Islet precursor cell (in vitro differentiated cells): ENCODE data around the gene NCOA3.

ENCODE experiments used
- DNase-seq: peaks from one replicate; pipeline ENCODE4 v3.0.0-alpha.2; 2018

Gene NCOA3

DNA sequence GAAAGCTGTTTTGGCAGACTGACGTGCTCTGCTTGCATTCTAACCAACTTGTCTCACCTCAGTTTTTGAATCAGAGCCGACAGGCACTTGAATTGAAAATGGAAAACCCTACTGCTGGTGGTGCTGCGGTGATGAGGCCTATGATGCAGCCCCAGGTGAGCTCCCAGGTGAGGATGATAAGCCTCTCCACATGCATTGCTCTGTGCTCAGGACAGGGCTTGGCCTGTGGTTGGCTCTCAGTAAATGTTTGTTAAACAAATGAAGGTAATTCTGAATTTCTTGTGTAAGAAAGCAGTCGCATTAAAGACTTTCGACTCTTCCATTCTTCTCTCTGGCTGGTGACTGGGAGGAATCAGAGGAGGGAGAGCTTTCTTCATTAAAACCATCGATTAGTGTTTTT, 147.3 kb downstream of the NCOA3 start:
- no peak for DNase-seq

DNA sequence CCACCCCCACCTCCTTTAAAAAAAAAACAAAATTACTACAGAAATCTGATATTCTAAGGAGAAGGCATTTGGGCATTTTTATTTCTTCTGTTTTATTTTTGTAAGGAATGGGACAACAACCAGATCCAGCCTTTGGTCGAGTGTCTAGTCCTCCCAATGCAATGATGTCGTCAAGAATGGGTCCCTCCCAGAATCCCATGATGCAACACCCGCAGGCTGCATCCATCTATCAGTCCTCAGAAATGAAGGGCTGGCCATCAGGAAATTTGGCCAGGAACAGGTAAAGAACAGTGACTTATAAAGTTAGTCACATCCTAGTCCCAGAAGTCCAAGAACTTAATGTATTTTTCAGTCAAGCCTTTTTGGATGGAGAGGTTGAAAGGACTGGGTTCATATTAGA, 150.6 kb downstream of the NCOA3 start:
- no peak for DNase-seq

DNA sequence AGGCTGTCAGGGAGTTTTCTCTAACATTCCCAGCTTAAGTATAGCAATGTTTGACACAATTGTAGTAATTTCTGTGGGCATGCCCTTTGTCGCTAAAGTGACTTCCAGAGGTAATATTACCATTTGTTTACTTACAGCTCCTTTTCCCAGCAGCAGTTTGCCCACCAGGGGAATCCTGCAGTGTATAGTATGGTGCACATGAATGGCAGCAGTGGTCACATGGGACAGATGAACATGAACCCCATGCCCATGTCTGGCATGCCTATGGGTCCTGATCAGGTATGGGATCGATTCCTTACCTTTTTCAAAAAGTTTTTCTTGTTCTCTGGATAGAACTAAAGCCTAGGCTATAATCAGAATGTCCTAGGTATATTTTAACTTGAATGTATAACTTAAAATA, 151.1 kb downstream of the NCOA3 start:
- no peak for DNase-seq

DNA sequence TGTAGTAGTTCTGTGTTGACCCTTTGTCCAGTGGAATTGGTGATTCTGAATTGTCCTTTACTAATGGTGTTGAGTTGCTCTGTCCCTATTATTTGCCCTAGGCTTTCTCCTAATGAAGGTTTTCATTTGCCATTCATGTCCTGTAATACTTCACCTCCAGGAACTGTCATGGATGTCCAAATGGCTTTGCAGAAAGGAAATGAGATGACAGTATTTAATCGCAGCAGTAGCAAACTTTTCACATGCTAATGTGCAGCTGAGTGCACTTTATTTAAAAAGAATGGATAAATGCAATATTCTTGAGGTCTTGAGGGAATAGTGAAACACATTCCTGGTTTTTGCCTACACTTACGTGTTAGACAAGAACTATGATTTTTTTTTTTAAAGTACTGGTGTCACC, 152.2 kb downstream of the NCOA3 start:
- DNase-seq: no peak

DNA sequence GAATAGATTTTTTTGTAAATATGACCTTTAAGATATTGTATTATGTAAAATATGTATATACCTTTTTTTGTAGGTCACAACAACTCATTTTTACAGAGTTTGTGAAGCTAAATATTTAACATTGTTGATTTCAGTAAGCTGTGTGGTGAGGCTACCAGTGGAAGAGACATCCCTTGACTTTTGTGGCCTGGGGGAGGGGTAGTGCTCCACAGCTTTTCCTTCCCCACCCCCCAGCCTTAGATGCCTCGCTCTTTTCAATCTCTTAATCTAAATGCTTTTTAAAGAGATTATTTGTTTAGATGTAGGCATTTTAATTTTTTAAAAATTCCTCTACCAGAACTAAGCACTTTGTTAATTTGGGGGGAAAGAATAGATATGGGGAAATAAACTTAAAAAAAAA, 152.7 kb downstream of the NCOA3 start:
- DNase-seq: no peak

DNA sequence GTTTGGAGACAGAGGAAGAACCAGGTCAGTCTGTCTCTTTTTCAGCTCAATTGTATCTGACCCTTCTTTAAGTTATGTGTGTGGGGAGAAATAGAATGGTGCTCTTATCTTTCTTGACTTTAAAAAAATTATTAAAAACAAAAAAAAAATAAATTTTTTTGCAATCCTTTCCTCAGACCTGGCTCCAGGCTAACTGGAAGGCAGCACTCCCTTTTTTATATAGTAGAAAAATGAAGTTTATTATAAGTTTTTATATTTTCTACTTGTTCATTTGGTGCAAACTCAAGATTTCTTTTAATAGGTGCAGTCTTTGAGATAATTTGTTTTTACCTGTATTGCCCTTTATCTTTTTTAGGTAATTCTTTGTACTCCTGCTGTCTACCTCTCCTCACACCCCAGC, 153.9 kb downstream of the NCOA3 start:
- no peak for DNase-seq

DNA sequence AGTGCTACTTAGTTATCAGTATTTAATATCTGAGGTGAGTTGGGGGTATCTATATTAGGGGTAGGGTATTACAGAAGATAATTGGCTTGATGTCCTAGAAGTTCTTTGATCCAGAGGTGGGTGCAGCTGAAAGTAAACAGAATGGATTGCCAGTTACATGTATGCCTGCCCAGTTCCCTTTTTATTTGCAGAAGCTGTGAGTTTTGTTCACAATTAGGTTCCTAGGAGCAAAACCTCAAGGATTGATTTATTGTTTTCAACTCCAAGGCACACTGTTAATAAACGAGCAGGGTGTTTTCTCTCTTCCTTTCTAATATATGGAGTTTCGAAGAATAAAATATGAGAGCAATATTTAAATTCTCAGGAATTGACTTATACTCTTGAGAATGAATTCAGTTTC, 154.6 kb downstream of the NCOA3 start:
- no peak for DNase-seq

DNA sequence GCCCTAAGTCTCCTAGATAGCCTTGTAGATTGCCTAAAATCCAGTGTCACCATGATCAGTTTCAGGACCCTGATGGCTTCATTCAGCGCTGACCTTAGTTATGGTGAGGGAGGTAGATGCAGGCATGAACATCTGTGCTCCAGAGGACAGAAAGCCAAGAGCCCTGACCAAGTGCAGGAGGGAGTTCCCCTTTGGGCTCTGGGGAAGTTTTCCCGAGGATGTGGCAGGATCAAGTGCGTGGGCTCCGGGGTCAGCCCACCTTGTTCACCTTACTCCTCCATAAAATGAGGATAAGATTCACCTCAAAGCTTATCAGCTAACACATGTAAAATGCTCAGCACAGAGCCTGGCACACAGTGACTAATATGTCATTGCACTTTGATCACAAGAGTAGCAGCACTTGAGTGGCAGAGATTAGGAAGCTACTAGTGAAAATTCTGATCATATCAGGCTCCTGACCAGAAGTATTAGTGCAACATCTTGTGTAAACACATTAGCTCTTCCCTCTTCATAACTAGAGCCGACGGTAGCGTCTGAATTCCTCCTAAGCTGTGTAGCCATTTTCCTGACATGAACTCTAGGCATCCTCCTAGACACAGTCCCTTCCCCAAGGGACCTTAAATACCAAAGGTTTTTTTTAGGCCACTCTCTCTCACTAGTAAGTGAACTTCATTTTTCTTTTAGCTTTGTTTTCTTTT, 158.4 kb downstream of the NCOA3 start:
- no peak for DNase-seq

DNA sequence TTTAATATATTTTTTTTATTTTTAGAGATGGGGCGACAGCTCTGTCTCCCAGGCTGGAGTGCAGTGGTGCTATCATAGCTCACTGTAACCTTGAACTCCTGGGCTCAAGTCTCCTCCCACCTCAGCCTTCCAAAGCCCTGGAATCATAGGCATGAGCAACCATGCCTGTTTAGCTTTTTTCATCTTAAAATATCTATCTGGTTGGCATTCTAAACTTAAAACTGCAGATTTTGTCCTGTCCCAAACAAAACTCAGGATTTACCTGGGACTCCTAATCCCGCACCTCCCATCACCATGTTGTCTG, 158.9 kb downstream of the NCOA3 start:
- no peak for DNase-seq

DNA sequence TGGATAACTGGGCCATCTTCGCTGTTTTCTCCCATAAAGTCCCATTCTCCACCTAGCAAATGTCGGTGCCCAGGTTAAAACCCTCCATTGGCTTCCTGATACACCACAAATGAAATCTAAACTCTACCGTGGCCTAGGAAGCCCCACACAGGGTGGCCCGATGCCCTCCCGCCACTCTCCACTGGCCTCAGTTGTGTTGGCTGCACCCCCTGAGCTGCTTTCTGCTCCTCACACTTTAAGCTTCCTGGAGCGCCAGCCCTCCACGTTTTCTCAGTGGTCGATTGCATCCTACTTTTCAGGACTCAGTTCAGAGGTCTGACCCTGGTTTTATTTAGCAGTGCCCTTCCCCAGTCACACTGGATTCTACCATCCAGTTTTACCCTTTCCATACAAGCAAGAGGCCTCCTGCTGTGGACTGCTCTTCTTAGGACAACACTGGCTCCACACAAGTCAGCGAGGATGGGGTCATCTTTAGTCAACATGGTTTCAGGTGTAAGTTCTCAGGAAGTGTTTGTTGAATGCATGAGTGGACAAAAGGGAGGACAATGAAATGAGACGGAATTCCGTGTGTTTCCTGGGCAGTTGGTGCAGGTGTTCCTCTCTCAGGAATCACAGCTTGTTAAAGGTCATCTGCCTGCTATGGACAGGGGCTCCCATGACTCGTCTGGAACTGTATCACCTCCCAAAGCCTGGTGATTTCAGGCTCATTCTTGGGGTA, 159.5 kb downstream of the NCOA3 start:
- DNase-seq: no peak

DNA sequence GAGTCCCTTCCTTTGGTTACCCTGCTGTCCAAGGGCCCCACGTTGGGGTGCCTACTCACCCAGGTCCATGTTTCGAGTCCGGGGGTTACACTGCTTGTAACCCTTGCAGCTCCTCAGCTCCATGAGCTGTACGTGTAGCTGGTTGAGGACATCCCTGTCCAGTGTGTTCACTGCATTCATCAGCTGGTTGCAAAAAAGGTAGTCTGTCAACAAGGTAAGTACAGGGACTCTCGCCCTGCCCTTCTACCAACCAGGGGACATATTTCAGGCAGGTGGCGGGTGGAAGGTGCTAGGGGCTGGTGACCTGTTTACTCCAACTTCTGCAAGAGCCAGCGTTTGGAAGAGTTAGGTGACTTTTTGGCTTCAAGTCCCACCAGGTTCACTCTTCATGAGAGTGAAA, 160.0 kb downstream of the NCOA3 start:
- DNase-seq: no peak

DNA sequence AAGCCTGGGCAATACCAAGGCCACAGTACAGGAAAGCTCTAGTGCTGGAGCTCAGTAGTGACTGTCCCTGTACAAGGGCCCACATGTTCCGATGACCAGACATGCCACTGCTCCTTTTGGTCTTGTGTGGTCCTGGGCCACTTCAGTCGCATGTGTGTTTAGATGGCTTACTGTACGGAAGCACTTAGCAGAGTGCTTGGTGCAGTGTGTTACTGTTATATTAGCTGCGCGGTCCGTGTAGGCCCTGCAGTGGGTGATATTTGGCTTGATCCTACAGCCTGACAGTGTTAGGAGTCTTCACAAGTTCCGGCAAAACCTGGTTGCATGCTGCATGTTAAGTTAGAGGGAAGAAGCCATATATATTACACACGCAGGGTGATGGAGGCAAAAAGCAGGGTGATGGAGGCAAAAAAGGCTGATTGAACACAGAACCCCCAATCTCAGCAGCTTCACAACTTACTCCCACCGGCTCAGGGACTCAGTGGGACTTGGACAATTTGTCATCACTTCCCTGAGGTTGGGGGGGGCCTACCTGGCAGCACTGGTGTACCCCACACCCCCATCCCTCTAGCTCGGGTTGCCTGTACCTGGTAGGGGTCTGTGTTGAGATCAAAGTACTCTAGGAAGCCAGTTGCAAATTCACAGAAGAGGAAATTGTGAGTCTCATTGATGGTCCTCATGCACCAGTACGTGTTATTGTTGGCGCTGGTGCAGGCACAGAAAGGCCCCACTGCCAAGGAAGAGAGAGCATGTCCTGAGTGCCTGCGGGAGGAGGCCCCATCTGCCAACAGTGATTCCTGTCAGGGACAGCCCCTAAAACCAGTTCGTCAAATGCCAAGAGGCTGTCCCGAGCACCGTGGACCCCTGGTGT, 161.0 kb downstream of the NCOA3 start:
- no peak for DNase-seq

DNA sequence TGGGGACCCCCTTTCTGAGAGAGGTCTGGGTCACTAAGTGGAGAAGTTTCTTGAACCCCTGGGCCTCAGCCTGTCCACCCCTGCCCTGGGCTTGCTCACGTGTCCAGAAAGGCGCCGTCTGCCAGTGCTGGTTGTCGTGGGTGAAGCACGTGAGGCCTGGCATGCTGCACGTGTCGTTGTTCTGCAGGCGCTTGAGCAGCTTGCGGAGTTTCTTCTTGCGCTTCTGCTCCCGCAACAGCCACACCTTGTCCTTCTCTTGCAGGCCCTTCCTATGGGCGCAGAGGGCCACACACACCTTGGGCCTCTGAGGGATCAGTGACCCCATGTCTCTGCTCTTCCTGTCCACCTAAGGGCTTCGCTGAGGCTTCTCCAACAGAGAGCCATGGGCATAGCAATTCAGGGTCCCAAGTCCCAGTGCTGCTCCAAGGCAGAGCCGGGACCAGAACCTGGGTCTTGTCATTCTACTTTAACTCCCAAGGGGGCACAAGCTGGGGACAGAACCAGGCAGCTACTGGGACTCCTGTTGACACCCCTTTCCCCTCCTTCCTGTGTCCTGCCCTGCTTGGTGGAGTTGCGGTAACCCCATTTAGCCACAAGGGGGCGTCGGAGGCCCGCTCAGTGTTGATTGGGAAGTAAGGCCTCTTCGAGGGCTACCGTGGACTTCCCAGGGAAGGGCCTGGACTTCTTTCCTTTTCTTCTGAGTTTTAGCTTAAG, 161.8 kb downstream of the NCOA3 start:
- DNase-seq: peak; percentile 95

DNA sequence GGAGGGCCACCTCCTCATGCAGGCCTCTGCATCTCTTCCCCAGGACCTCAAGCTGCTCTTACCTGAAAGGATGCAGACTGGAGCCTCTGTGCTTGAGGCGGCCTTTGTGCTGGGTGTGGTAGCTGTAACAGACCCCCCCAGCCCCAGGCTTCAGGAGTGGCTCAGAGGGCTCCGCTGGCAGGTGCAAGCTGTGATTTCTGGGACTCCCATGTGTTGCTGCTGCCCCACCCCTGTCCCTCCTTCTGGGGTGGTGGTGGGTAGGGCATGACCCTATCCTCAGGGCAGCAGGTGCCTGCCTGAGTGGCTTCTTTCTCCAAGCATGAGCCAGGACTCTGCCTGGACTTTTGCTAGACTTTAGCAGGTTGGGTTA, 162.4 kb downstream of the NCOA3 start:
- no peak for DNase-seq

DNA sequence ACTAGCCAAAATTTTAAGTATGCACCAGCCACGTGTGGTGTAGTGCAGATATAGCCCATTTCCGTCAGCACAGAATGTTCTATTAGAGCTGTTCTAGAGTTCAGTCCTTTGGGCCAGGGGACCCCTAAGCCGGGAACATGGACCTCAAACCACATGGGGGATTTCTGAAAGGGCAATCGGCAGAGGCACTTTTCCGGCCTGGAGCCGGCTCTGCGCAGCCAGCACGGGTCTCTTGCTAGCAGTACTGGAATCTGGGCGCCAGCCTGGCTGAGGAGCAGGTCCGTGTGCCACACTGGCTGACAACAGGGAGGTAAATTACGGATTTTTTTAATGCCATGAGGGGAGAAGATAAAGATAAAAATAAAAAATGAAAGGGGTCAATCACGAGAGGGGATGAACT, 163.1 kb downstream of the NCOA3 start:
- no peak for DNase-seq

DNA sequence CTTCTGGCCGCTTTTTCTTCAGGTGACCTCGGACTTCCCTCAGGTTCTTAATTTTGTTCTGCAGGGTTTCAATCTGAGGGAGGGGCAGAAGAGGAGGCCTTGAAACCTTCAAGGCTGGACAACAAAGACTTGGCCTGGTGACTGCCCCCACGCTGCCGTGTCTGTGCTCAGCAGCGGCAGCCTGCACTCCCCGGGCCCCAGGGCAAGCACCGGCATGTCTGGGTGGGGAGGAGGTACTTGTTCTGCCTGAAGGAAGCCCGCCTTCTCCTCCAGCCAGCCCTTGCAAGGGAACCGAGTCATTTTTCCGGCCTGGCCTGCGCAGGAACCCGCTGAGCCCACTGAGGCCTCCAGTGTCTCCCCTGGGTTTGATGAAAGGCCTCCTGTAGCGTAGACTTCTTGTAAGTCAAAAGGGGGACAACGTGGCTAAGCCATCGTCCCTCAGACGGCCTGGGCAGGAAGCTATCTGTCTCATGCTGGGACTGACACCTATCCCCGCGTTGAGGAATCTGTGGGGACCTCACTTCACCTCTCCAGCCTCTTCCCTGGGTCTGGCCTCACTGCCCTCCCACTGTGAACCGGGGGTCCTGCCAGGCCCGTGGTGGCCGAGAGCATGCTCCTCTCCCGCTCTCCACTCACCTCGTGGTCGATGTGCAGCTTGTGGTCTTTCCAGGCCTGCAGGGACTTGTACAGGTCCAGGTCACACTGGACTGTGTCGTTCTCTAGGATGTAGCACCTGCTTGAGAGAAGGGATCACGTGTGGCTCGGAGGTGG, 163.7 kb downstream of the NCOA3 start:
- peak; percentile 90 for DNase-seq

DNA sequence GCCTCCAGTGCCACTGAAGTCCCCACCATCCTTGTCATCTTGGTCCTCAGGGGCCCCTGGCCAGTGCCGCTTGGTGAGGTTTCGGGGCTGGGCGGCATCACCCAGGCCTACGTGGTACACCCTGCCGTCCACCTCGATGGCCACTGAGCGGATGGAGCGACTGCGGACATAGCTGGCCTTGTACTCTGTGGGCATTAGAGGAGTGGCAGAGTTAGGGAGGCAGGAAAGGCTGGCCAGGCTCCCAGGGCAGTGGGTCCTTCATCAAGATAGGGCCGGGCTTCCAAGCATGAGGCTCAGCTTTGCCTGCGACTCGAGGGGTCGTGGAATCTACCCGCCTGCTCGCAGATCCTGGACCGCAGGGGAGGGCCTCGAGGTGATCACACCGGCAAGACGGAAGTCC, 164.6 kb downstream of the NCOA3 start:
- DNase-seq: no peak

DNA sequence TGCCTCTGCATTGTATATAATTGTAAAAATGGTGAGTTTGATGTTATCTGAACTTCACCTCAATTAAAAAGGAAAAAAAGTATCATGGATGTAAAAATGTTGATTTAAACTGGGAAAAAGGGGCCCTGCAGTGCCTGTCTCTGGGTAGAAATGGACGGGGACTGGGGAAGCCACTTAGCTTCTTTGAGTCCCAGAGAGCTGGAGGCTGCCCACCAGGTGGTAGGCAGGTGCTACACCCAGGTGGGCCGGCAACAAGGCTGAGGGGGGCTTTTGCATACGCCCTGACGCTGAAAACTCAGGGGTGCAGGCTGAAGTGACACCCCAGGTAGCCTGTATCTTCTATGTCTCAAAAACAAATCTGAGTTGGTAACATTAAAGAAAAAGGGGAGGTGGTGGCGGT, 165.4 kb downstream of the NCOA3 start:
- no peak for DNase-seq

DNA sequence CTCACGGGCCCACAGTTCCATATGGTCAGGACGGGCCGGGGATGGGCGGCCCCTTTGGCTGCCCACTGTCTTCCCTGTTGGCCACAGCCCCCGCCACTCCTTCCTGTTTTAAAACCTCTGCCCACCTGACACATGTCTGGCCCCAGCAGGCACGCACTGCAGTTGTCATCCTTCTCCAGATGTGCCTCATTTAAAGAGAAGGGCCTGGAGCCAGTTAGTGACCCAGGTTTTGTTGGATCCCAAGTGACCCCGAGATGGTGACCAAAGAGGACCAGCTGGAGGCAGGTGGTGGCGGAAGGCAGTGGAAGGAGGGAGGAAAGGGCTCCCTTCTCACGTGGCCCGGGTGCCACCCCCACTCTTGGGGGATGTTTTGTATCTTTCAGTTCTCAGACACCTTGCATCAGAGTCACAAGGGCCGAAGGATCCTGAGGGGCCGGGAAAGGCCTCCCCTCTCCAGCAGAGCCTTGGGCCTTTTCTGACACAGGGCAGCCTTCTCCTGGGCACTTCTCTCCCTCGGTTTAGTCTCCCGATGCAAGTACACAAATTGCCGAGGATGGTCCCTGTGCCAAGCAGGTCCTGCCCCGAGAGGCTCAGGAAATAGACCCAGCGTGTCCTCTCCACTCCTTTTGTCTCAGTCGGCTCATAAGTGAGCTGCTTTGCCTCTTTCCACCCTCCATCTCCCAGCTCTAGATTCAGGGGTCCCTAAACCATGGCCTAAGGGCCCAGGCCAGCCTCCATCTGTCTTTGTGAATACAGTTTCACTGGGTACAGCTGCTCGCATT, 166.0 kb downstream of the NCOA3 start:
- no peak for DNase-seq

DNA sequence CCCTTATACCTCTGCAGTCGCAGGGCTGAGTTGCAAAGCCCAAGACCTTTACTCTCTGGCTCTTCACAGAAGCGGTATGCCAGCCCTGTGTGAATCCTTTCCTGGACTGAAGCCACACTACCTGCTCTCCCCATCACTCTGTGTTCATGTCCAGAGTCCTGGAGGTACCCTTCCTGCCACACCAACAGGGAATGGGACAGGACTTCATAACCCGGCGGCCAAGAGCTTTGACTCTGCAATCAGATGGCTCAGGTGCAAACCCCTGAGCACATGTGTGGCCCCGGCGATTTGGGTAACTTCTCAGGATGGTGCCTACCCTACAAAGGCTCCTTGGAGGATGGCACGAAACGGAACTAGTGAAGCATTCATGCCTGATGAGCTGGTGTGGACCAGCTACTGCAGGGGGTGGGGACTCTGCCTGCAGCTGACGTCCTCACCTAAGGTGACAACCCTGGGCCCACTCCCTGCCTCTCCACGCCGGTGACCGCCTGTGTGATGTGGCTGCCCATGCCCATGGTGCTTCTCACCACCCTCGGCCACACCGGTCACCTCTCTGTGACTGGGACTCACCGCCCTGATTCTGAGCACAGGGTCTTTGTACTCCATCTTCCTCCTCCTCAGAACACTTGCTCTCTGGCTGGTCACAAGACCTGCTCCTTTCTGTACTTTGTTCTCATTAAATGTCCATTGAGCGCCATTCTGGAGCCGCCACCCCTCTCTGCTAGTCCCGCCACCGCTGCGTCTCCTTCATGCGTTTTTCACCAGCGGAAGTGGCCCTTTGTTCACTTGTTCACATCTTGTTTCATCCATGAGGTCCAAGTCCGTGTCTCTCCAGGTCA, 166.8 kb downstream of the NCOA3 start:
- no peak for DNase-seq

DNA sequence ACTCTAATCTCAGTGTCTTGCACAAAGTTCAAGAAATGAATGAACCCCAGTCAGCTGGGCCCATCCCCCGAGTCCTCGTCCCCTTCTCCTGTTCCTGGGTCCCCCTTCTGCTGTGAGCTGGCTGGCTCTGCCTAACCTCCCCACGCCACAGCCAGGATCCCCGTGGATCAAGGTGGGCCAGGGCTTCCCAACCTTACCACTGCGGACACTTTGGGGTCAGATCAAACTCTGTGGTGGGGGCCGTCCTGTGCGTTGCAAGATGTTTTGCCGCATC, 167.4 kb downstream of the NCOA3 start:
- no peak for DNase-seq
